KBM-7 (cell line): ENCODE data around the gene SLC5A1.
"Not testable (repeated sequence)": the region's sequence is repeated elsewhere in the genome, so short reads cannot be mapped to it uniquely, and the experiment has no call there.

Experiments used
- DNase-seq: peaks from one replicate; pipeline ENCODE4 v3.0.0-alpha.2; 2015
- in situ Hi-C: fragments of 300-500 bp; cut with MboI; formaldehyde crosslinking; loops from 2 replicates; pipeline ENCODE4 v1.14.3; 2020; ENCODE audit warnings: low sequenced_read_pairs, low pct_unique_long_range_greater_than_20kb, mixed read lengths

SLC5A1 gene

GRCh38 chr22:32132783-32133182, 89.7 kb downstream of the SLC5A1 start:
- DNase-seq: no peak
- in situ Hi-C loops: no loop called here

GRCh38 chr22:32134796-32135195, 91.7 kb downstream of the SLC5A1 start:
- in situ Hi-C loops, DNase-seq: not testable (repeated sequence)

- DNase-seq, in situ Hi-C loops: not testable (repeated sequence)
These were observed 92.9 kb downstream of the SLC5A1 start for GRCh38 chr22:32135958-32136357.

GRCh38 chr22:32136881-32137280, 93.8 kb downstream of the SLC5A1 start:
- in situ Hi-C loops, DNase-seq: not testable (repeated sequence)

GRCh38 chr22:32137731-32138324, 94.8 kb downstream of the SLC5A1 start:
- in situ Hi-C loops: not testable (repeated sequence)
- peak; percentile 80 for DNase-seq

- DNase-seq, in situ Hi-C loops: not testable (repeated sequence)
These were observed 95.5 kb downstream of the SLC5A1 start for GRCh38 chr22:32138576-32138975.

GRCh38 chr22:32140688-32141087, 97.6 kb downstream of the SLC5A1 start:
- in situ Hi-C loops: not testable (repeated sequence)
- DNase-seq: peak; percentile 72

- DNase-seq: no peak
- in situ Hi-C loops: no loop called here
These were observed 99.5 kb downstream of the SLC5A1 start for GRCh38 chr22:32142600-32142999.

GRCh38 chr22:32144496-32145274, 101.6 kb downstream of the SLC5A1 start:
- in situ Hi-C loops: no loop called here
- peak; percentile 96 for DNase-seq

GRCh38 chr22:32147128-32147527, 104.1 kb downstream of the SLC5A1 start:
- in situ Hi-C loops: not testable (repeated sequence)

GRCh38 chr22:32148372-32148771, 105.3 kb downstream of the SLC5A1 start:
- in situ Hi-C loops, DNase-seq: not testable (repeated sequence)

More at GRCh38 chr22:32147128-32147527, 104.1 kb downstream of the SLC5A1 start:
- DNase-seq: not testable (repeated sequence)

- in situ Hi-C loops: not testable (repeated sequence)
These were observed 107.6 kb downstream of the SLC5A1 start for GRCh38 chr22:32150647-32151046.

GRCh38 chr22:32151641-32152040, 108.6 kb downstream of the SLC5A1 start:
- in situ Hi-C loops: not testable (repeated sequence)
- DNase-seq: peak; percentile 42

More at GRCh38 chr22:32150647-32151046, 107.6 kb downstream of the SLC5A1 start:
- peak; percentile 39 for DNase-seq

GRCh38 chr22:32154727-32155126, 111.7 kb downstream of the SLC5A1 start:
- DNase-seq, in situ Hi-C loops: not testable (repeated sequence)

GRCh38 chr22:32157632-32158031, 114.6 kb downstream of the SLC5A1 start:
- in situ Hi-C loops: not testable (repeated sequence)

GRCh38 chr22:32158712-32159533, 115.9 kb downstream of the SLC5A1 start, which contains the start of gene C22orf42:
Gene C22orf42 (minus strand): TSS chr22:32159303. CDS start chr22:32159215, 88 bp downstream.
- in situ Hi-C loops: no loop called here
- no peak for DNase-seq

More at GRCh38 chr22:32157632-32158031, 114.6 kb downstream of the SLC5A1 start:
- not testable (repeated sequence) for DNase-seq

GRCh38 chr22:32160411-32160810, 117.3 kb downstream of the SLC5A1 start:
- DNase-seq, in situ Hi-C loops: not testable (repeated sequence)
